Measurements from ENCODE around the gene ANKRD65.
A peak's percentile ranks its signal among the peaks of the same experiment; 100 is the strongest.
"Not testable (repeated sequence)": the region's sequence is repeated elsewhere in the genome, so short reads cannot be mapped to it uniquely, and the experiment has no call there.

Gene ANKRD65

DNA sequence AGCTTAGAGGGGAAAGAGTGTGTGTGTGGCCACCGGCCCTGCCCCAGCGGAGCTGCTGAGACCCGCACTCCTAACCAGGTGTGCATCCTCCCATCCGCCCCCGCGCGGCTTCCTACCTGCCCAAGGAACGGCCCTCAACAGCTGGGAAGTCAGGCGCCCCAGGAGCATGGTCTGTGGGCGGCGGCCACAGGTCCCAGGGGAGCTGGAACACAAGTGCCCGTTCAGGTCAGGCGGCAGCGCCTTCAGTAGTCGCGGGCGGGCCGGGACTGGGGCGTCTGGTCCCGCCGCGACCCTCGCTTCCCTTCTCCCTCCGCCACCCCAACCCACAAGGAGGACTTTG lies 46.5 kb downstream of the ANKRD65 start:
- H3K4me3 ChIP-seq (ENCODE audit: low read depth, low read length): peak overlapping the region; percentile 89
- TF ChIP-seq CTCF (IDR thresholded peaks at IDR 0.05; ENCODE audit: low read depth, low read length): no peak

DNA sequence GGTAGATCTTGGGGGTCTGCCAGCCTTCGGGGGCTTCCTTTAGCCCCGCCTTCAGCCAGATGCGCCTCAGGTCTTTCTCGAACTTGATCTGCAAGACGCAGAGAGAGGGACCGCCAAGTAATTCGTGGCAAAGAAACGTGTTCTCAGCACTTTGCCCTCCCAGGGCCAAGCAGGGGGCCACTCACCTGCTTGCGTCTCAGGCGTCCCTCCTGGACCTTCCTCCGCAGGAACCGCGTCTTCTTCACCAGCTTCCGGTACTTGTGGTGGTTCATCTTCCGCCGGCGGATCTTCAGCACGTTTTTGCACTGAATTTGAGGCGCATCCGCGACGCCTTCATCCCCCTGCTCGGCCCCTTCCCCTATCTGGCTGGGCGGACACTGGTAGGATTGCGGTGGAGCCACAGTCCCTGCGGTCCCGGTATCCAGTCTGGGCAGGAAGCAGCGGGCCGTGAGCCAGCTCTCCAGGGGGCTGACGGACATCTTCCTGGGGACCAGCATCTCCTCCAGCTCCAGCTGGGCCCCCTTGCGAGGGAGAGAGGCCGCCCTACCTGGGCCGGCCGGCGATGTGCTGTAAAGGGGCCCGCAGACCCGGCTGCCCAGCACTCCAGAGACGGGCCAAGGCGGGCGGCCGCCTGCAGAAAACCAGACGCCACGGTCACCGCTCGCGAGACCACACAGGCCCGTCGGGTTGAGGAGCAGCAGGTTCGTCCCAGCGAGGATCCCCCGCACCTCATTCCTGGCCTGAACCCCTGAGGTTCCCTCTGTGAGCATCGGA lies 47.1 kb downstream of the ANKRD65 start:
- peak overlapping the region; percentile 89 for H3K4me3 ChIP-seq (ENCODE audit: low read depth, low read length)
- no peak for TF ChIP-seq CTCF (IDR thresholded peaks at IDR 0.05; ENCODE audit: low read depth, low read length)

DNA sequence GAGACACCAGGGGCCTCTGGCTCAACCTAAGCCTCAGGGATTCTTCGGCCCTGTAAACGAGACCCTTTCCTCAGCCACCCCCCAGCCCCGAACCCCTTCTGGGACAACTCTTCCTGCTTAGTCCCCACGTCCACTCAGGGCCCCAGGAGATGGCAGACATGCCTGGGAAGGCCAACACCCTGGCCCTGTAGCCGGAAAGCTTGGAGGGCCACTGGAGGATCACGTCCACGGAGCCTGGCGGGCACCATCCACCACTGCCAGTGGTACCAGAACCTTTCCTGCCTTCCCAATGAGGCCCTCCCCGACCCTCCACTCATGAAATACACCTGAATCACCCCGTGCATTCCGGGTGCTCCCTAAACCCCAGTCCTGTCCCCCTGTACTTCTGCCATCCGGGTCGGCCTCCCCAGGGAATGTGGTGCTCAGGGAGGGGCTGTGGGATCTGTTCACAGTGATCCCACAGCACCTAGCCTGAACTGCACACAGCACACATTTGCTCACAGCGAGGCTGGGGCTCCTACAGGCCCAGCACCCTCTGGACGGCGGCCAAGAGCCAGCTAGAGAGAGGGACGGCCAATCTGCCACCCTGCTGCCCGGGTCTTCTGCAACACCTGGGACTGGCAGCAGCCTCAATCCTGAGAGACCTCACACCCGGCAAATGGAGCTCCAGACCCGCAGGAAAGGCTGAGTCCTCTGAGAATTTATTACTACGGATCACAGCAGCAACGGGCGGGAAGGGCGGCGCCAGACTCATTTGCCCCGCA lies 47.8 kb downstream of the ANKRD65 start:
- TF ChIP-seq CTCF (IDR thresholded peaks at IDR 0.05; ENCODE audit: low read depth, low read length): no peak
- H3K4me3 ChIP-seq (ENCODE audit: low read depth, low read length): peak overlapping the region; percentile 89; the same call in 1 of the 2 replicates

DNA sequence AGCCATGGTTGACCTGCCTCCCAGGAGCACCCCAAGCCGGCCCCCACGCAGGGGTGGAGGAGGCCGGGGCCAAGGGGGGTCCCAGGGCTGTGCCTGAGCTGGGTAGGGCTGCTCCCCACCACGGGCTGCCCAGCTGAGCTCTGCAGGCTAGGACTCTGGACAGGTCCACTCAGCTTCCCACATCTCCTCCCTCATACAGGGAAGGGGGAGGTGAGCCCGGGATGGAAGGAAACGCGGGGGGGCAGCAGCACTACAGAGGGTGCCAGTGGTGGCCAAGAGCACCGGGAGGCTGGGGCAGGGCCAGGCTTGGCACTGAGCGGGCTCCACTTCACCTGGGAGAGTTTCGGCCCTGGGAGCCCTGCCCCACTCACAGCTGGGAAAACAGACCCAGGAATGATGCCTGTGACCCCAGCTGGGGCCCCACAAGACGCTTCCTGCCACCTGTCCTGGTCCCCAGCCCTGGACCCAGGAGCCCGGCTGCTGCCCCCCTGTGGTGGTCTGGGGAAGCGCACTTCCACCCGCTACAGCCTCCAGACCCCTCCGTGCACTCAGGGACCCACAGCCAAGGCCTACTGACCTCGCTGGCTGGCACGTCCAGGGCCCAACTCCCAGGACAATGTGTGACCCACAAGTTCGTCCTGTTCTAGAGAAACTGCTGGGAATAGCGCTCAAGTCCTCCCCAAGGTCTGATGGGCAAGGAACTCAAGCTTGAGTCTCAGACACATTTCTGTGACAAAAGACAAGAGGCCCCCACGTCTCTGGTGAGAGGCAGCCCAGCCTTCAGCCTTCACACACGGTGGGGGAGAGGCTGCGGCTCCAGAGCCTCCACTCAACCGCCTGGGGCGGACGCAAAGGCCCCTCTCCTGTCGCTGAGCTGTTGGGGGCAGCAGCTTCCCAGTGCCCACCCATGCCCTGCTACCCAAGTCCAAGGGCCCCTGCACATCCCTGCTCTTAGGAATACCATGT lies 49.0 kb downstream of the ANKRD65 start:
- no peak overlapping the region for H3K4me3 ChIP-seq (ENCODE audit: low read depth, low read length)
- peak; percentile 93 for TF ChIP-seq CTCF (IDR thresholded peaks at IDR 0.05; ENCODE audit: low read depth, low read length)

DNA sequence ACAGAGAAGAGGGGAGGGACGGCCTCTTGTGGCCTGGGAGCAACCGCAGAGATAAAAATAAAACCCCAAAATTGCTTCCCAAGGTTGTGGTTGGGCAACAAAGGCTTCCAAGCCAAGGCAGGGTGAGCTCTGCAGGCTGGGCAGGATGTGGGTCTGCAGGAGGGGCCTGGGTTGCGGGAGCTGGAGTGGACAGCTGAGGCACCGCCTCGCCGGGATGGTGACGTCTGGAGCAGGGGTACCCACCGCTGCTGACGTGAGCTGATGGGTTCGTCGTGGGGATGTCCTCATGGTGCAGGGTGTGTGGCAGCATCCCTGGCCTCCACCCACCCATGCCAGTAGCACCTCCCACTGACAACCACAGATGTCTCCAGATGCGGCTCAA lies 49.7 kb downstream of the ANKRD65 start:
- TF ChIP-seq CTCF (IDR thresholded peaks at IDR 0.05; ENCODE audit: low read depth, low read length): no peak
- no peak overlapping the region for H3K4me3 ChIP-seq (ENCODE audit: low read depth, low read length)

- no peak for TF ChIP-seq CTCF (IDR thresholded peaks at IDR 0.05; ENCODE audit: low read depth, low read length)
- no peak overlapping the region for H3K4me3 ChIP-seq (ENCODE audit: low read depth, low read length)
These were observed 50.2 kb downstream of the ANKRD65 start for GRCh38 chr1:1370771-1371300.

DNA sequence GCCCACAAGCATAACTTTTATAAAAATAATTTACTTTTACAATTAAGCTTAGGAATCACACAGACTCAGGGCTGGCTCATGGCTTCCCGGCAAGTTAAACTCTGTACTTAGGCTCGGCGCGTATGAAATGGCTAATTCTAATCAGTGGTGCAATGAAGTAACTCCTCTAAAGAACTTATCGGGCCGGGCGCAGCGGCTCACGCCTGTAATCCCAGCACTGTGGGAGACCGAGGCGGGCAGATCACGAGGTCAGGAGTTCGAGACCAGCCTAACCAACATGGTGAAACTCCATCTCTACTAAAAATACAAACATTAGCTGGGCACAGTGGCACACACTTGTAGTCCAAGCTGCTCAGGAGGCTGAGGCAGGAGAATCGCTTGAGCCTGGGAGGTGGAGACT lies 51.0 kb downstream of the ANKRD65 start:
- not testable (repeated sequence) for H3K4me3 ChIP-seq (ENCODE audit: low read depth, low read length)
